ENCODE measurements around the gene MPST. TPM values are rescaled to one million over a fixed set of nuclear protein-coding genes. Genes with fewer than 3 reads are reported as not detected.

Gene MPST
- polyA plus RNA-seq, 1 donor from 2014 or later, result 56.0 TPM

- no peaks in the 10 kb centered on the region for H3K9me2 ChIP-seq (ENCODE audit: insufficient read depth, low read length)
- no peaks in the 10 kb centered on the region for H3K27me3 ChIP-seq (ENCODE audit: insufficient read depth, low read depth, low read length)
- no peaks in the 10 kb centered on the region for H3K9me3 ChIP-seq (ENCODE audit: low read length)
- TF ChIP-seq SMC3 (conservative IDR thresholded peaks at IDR 0.05; ENCODE audit: poor library complexity), result no peak
- no peak for TF ChIP-seq EP300 (conservative IDR thresholded peaks at IDR 0.05; ENCODE audit: poor library complexity, severe bottlenecking)
- no peak for TF ChIP-seq POLR2AphosphoS5 (IDR thresholded peaks at IDR 0.05)
- TF ChIP-seq RAD21 (conservative IDR thresholded peaks at IDR 0.05), result no peak
- TF ChIP-seq CTCF (IDR thresholded peaks at IDR 0.05; ENCODE audit: poor library complexity, severe bottlenecking), result no peak
- TF ChIP-seq EZH2 (IDR thresholded peaks at IDR 0.05; ENCODE audit: borderline replicate concordance, insufficient read depth, low read length, poor library complexity, severe bottlenecking), result no peak
- no peak for TF ChIP-seq TAF1 (IDR thresholded peaks at IDR 0.05; ENCODE audit: low read depth)
- TF ChIP-seq MXI1 (conservative IDR thresholded peaks at IDR 0.05; ENCODE audit: poor library complexity, severe bottlenecking), result no peak
- no peak for TF ChIP-seq REST (IDR thresholded peaks at IDR 0.05; ENCODE audit: borderline replicate concordance)
- no peaks in the 10 kb centered on the region for H3K79me2 ChIP-seq (replicated peaks; ENCODE audit: insufficient read depth, low read length)
- no peak overlapping the region for H3K4me2 ChIP-seq (ENCODE audit: low read length)
- no peaks in the 10 kb centered on the region for H4K20me1 ChIP-seq (ENCODE audit: insufficient read depth)
- no peaks in the 10 kb centered on the region for H3F3A ChIP-seq (ENCODE audit: insufficient read depth, low read length, poor library complexity, severe bottlenecking)
- H2AFZ ChIP-seq (ENCODE audit: low read depth, low read length), result no peak overlapping the region
- no peak overlapping the region for H3K27ac ChIP-seq (ENCODE audit: low read length)
- no peaks in the 10 kb centered on the region for H3K36me3 ChIP-seq (ENCODE audit: insufficient read depth, low read length)
- H3K9ac ChIP-seq (ENCODE audit: low read length), result no peak overlapping the region
- H3K4me3 ChIP-seq (ENCODE audit: low read length), result no peak overlapping the region
Observed at GRCh38 chr22:37032535-37033460, 13.3 kb downstream of the MPST start.

- Histone ChIP-seq H3F3A (ENCODE audit: insufficient read depth, low read length, poor library complexity, severe bottlenecking) (no peaks in the 10 kb centered on the region), H3K9ac (ENCODE audit: low read length) (no peak overlapping the region), H3K4me2 (ENCODE audit: low read length) (no peak overlapping the region), H3K79me2 (replicated peaks; ENCODE audit: insufficient read depth, low read length) (no peaks in the 10 kb centered on the region), H3K9me3 (ENCODE audit: low read length) (no peaks in the 10 kb centered on the region), H2AFZ (ENCODE audit: low read depth, low read length) (no peak overlapping the region), H4K20me1 (ENCODE audit: insufficient read depth) (no peaks in the 10 kb centered on the region), H3K27me3 (ENCODE audit: insufficient read depth, low read depth, low read length) (no peaks in the 10 kb centered on the region), H3K27ac (ENCODE audit: low read length) (no peak overlapping the region), H3K36me3 (ENCODE audit: insufficient read depth, low read length) (no peaks in the 10 kb centered on the region), H3K9me2 (ENCODE audit: insufficient read depth, low read length) (no peaks in the 10 kb centered on the region), H3K4me3 (ENCODE audit: low read length) (no peak overlapping the region)
- TF ChIP-seq TAF1 (IDR thresholded peaks at IDR 0.05; ENCODE audit: low read depth) (no peak), CTCF (IDR thresholded peaks at IDR 0.05; ENCODE audit: poor library complexity, severe bottlenecking) (no peak), EP300 (conservative IDR thresholded peaks at IDR 0.05; ENCODE audit: poor library complexity, severe bottlenecking) (no peak)
Observed at GRCh38 chr22:37033605-37034430, 14.3 kb downstream of the MPST start.
